GM06990 (cell line): ENCODE data around the gene BCOR.

ENCODE experiments used
- DNase-seq: peaks from one replicate; pipeline ENCODE4 v3.0.0-alpha.2; 2011; ENCODE audit not compliant: insufficient read length; ENCODE audit errors: extremely low read depth
- H3K27me3 ChIP-seq: replicated peaks from 2 replicates; pipeline ENCODE4 v1.6.0; 2011; ENCODE audit warnings: low read length; ENCODE audit not compliant: control insufficient read depth, insufficient read depth
- H3K36me3 ChIP-seq: 2 replicates; pipeline ENCODE4 v1.5.1; 2011; ENCODE audit warnings: low read length; ENCODE audit not compliant: control insufficient read depth, insufficient read depth
- H3K4me3 ChIP-seq: replicated peaks from 2 replicates; pipeline ENCODE4 v1.5.1; 2011; ENCODE audit warnings: low read depth, mild to moderate bottlenecking, control low read depth, low read length
- CTCF ChIP-seq: IDR thresholded peaks from 2 replicates; pipeline ENCODE4 v1.5.1; 2011; ENCODE audit warnings: low read length, control low read depth, mild to moderate bottlenecking, inconsistent platforms; ENCODE audit not compliant: insufficient read depth, poor library complexity, severe bottlenecking

Gene BCOR

DNA sequence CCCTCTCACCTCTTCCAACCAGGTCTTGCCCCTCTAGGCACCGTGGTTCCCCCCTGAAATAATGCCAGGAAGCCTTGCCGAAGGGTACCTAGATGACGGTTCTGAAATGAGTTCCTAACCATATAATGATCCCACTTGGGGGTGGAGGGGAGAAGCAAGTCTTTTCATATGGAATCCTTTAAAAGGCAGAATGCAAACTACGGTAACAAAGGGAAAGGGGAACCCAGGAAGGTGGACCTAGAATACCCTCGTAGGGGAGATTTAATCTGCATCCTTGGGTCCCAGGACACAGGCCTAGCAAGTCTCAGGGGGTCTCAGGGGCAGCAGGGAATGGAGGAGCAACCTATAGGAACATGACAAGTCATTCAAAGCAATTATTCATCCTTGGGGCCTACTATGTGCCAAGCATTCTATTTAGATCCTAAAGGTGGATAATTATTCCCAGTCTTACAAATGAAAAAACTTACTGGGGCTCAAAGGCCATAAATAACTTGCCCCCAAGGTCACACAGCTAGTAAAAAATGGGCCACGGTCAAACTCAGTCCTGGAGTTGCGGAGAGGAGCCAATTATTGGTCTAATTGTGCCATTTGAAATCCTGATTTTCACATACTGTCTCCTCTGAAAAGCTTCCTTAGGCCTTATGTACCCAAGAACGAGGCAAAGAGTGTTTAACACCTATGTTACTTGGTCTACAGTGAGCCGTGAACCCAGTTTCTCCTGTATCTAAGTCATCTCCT, 8.8 kb downstream of the BCOR start:
- TF ChIP-seq CTCF, result no peak
- DNase-seq, result no peak
- H3K4me3 ChIP-seq, result no peak overlapping the region
- H3K27me3 ChIP-seq, result peaks cover 3% of the 10 kb centered on the region; the same call in 1 of the 2 replicates
- H3K36me3 ChIP-seq, result no peaks in the 10 kb centered on the region; the same call in 1 of the 2 replicates

- no peak for DNase-seq
- Histone ChIP-seq H3K4me3 (no peak overlapping the region), H3K36me3 (no peaks in the 10 kb centered on the region; the same call in 1 of the 2 replicates), H3K27me3 (peaks cover 3% of the 10 kb centered on the region; the same call in 1 of the 2 replicates)
- no peak for TF ChIP-seq CTCF
Observed at GRCh38 chrX:40088299-40088625, 9.5 kb downstream of the BCOR start.

DNA sequence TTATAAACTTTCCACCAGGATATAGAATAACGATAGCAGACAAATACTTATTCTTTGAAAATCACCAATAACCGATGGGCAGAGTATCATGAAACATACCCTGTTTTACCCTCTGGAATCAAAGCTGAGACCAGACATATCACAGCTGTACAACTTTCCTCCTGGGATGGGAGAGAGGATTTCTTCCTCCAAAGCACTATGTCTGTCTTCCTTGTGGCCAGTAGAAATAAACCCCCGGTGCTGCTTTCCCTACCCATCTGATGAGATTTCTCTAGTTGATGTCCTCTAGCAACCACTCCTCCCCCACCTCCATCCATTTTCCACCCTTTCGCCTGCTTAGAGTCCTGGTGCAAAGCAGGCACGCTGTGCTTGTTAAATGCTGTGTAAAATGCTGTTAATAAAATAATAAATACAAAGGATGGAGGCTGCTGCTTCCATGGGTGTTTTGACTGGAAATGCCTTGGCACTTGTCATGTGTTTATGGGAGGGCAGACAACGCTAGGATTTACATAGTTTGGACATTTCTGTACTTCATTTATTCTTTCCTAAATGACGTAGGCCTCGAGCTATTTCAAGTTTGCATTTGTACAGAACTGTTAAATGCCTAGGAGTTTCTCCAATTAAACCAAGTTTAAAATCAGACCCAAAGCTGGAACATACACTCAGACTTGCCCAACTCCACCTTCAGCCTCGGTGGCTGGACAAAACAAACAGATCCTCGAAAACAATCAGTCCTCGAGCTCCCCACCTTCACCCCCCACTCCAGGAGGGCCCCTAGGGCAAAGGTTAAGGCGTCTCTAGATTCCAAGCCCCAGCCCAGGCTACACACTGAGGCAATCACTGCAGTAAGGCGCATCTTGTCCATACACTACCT, 10.1 kb downstream of the BCOR start:
- Histone ChIP-seq H3K27me3 (peaks cover 3% of the 10 kb centered on the region; the same call in 1 of the 2 replicates), H3K4me3 (no peak overlapping the region), H3K36me3 (no peaks in the 10 kb centered on the region; the same call in 1 of the 2 replicates)
- DNase-seq, result no peak
- no peak for TF ChIP-seq CTCF

GRCh38 chrX:40086569-40087335, 11.0 kb downstream of the BCOR start:
- no peaks in the 10 kb centered on the region; the same call in 1 of the 2 replicates for H3K36me3 ChIP-seq
- TF ChIP-seq CTCF, result no peak
- DNase-seq, result no peak
- H3K4me3 ChIP-seq, result no peak overlapping the region
- H3K27me3 ChIP-seq, result peaks cover 3% of the 10 kb centered on the region; the same call in 1 of the 2 replicates

- Histone ChIP-seq H3K27me3 (peaks cover 3% of the 10 kb centered on the region; the same call in 1 of the 2 replicates), H3K36me3 (no peaks in the 10 kb centered on the region; the same call in 1 of the 2 replicates), H3K4me3 (no peak overlapping the region)
- no peak for DNase-seq
- TF ChIP-seq CTCF, result no peak
Observed at GRCh38 chrX:40085714-40086113, 12.0 kb downstream of the BCOR start.
